HL-60 (cell line): ENCODE measurements around the gene FAHD2B.
"Not testable (repeated sequence)": the region's sequence is repeated elsewhere in the genome, so short reads cannot be mapped to it uniquely, and the experiment has no call there.

ENCODE experiments used
- CTCF ChIP-seq: IDR thresholded peaks from one replicate; pipeline ENCODE4 v1.5.1; 2011; ENCODE audit warnings: low read length, control low read depth, inconsistent platforms; ENCODE audit not compliant: insufficient read depth
- GABPA ChIP-seq: IDR thresholded peaks from 2 replicates; pipeline ENCODE4 v1.6.1; 2012; ENCODE audit warnings: low read depth
- POLR2AphosphoS5 ChIP-seq: IDR thresholded peaks from 2 replicates; pipeline ENCODE4 v1.6.1; 2012; ENCODE audit warnings: low read depth
- REST ChIP-seq: IDR thresholded peaks from 2 replicates; pipeline ENCODE4 v1.6.1; 2012; ENCODE audit warnings: low read depth; ENCODE audit not compliant: insufficient replicate concordance
- SPI1 ChIP-seq: IDR thresholded peaks from 2 replicates; pipeline ENCODE4 v1.6.1; 2012; ENCODE audit warnings: low read depth, mild to moderate bottlenecking, borderline replicate concordance

- TF ChIP-seq CTCF, POLR2AphosphoS5, SPI1, REST, GABPA: not testable (repeated sequence)
Observed at GRCh38 chr2:97085093-97085492, 9.6 kb downstream of the FAHD2B start.
